Upper lobe of left lung (tissue), 6 donors: ENCODE results near the gene RUNX1. TPM values are rescaled to one million over a fixed set of nuclear protein-coding genes. Genes with fewer than 3 reads are reported as not detected.

ENCODE experiments used
- ATAC-seq, 2 donors: fragments of 200-7000 bp; cut with Tn5 transposase; one replicate each; pipeline ENCODE4 v1.9.1; 2022; ENCODE audit warnings: mild to moderate bottlenecking in 2 of 2, moderate library complexity in 2 of 2; ENCODE audit not compliant: low FRiP score in 2 of 2
- DNase-seq, 2 donors: peaks; one replicate each; pipeline ENCODE4 v3.0.0-alpha.2; 2019 to 2020
- H3K27ac ChIP-seq, 4 donors: fragments of 200-600 bp; sonication (generic); one replicate each; pipeline ENCODE4 v1.5.1; 2016 to 2019
- H3K27me3 ChIP-seq, 4 donors: fragments of 200-600 bp; sonication (generic); one replicate each; pipeline ENCODE4 v1.5.1; 2017 to 2019
- H3K36me3 ChIP-seq, 4 donors: fragments of 200-600 bp; sonication (generic); one replicate each; pipeline ENCODE4 v1.5.1; 2016 to 2019
- H3K4me1 ChIP-seq, 4 donors: fragments of 200-600 bp; sonication (generic); one replicate each; pipeline ENCODE4 v1.5.1; 2018 to 2019
- H3K4me3 ChIP-seq, 4 donors: fragments of 200-600 bp; sonication (generic); one replicate each; pipeline ENCODE4 v1.5.1; 2017 to 2019; ENCODE audit warnings: mild to moderate bottlenecking in 2 of 4, moderate library complexity in 1 of 4
- H3K9me3 ChIP-seq, 4 donors: fragments of 200-600 bp; sonication (generic); one replicate each; pipeline ENCODE4 v1.5.1; 2018 to 2019
- CTCF ChIP-seq, 6 experiments: fragments of 450-650 bp in 4 of 6; fragments of 200-600 bp in 2 of 6; sonication (generic) in 2 of 6; IDR thresholded peaks; one replicate each; pipeline ENCODE4 v1.5.1; 2016 to 2019; ENCODE audit warnings: antibody characterized with exemption in 6 of 6
- EP300 ChIP-seq, 4 donors: sonication (generic); formaldehyde crosslinking; IDR thresholded peaks; one replicate each; pipeline ENCODE4 v1.5.1; 2017; ENCODE audit warnings: antibody characterized with exemption in 4 of 4, control low read depth in 2 of 4
- POLR2A ChIP-seq, 4 donors: fragments of 450-650 bp; IDR thresholded peaks; one replicate each; pipeline ENCODE4 v1.5.1; 2016 to 2017; ENCODE audit warnings: antibody characterized with exemption in 4 of 4, mild to moderate bottlenecking in 2 of 4
- POLR2AphosphoS5 ChIP-seq, 2 donors: sonication (generic); formaldehyde crosslinking; IDR thresholded peaks; one replicate each; pipeline ENCODE4 v1.5.1; 2017; ENCODE audit warnings: antibody characterized with exemption in 2 of 2
- WGBS, 2 donors: methylation state at CpG; one replicate each; pipeline ENCODE4 v1.1.5; 2017 to 2018; 5-methylcytosine and 5-hydroxymethylcytosine counted together
- total RNA-seq, 6 donors: library from RNA; depleted of rRNA in 4 of 6; stranded (reverse); fragments of >200 nt in 4 of 6; gene quantifications; one replicate each; pipeline versions ENCODE4 v1.1.0 to v1.2.1, GENCODE V29; 2016 to 2021
- donor health status: DM: no; HTN: no; CAD: no; lungs with moderate emphysema.
- donor health status: DM: no; HTN: yes; CAD: no; lungs with severe emphysema.

The RUNX1 gene
- total RNA-seq, 6 donors from 2014 or later, result 62.2 to 252 (median 98.2) TPM

GRCh38 chr21:34983680-34984086 lies 65.4 kb downstream of the RUNX1 start:
- Histone ChIP-seq H3K27ac (peak overlapping the region; percentile 64 to 80 (median 65)), H3K9me3 (no peaks in the 10 kb centered on the region), H3K4me1 (peaks cover 16 to 26% (median 20%) of the 10 kb centered on the region in 4 donors), H3K27me3 (no peaks in the 10 kb centered on the region), H3K36me3 (no peaks in the 10 kb centered on the region), H3K4me3 (no peak overlapping the region)
- ATAC-seq (peak in 1 of 2 donors; percentile 22), DNase-seq (no peak)
- TF ChIP-seq POLR2AphosphoS5 (IDR thresholded peaks at IDR 0.05) (no peak), POLR2A (IDR thresholded peaks at IDR 0.05) (no peak), CTCF (IDR thresholded peaks at IDR 0.05) (no peak), EP300 (IDR thresholded peaks at IDR 0.05) (no peak)

GRCh38 chr21:34981791-34982190 lies 67.3 kb downstream of the RUNX1 start:
- Histone ChIP-seq H3K4me1 (peaks cover 16 to 24% (median 19%) of the 10 kb centered on the region in 4 donors), H3K36me3 (no peaks in the 10 kb centered on the region), H3K27ac (no peak overlapping the region), H3K9me3 (no peaks in the 10 kb centered on the region), H3K4me3 (no peak overlapping the region), H3K27me3 (no peaks in the 10 kb centered on the region)
- 93 to 96% methylated on average over 7 of the region's 7 CpGs for WGBS, 2 donors
- TF ChIP-seq POLR2AphosphoS5 (IDR thresholded peaks at IDR 0.05) (no peak), EP300 (IDR thresholded peaks at IDR 0.05) (no peak), POLR2A (IDR thresholded peaks at IDR 0.05) (no peak), CTCF (IDR thresholded peaks at IDR 0.05) (no peak)
- no peak for ATAC-seq
- no peak for DNase-seq

- TF ChIP-seq EP300 (IDR thresholded peaks at IDR 0.05) (no peak), CTCF (IDR thresholded peaks at IDR 0.05) (no peak), POLR2A (IDR thresholded peaks at IDR 0.05) (no peak), POLR2AphosphoS5 (IDR thresholded peaks at IDR 0.05) (no peak)
- Histone ChIP-seq H3K4me1 (peaks cover 16 to 24% (median 19%) of the 10 kb centered on the region in 4 donors), H3K4me3 (no peak overlapping the region), H3K9me3 (no peaks in the 10 kb centered on the region), H3K27me3 (no peaks in the 10 kb centered on the region), H3K27ac (no peak overlapping the region), H3K36me3 (no peaks in the 10 kb centered on the region)
- DNase-seq (no peak), ATAC-seq (peak in 1 of 2 donors; percentile 18)
- 85 to 90% methylated on average over 8 of the region's 8 CpGs for WGBS, 2 donors
Observed at GRCh38 chr21:34980423-34981115, 68.5 kb downstream of the RUNX1 start.

GRCh38 chr21:34979383-34979782 lies 69.7 kb downstream of the RUNX1 start:
- Histone ChIP-seq H3K27me3 (no peaks in the 10 kb centered on the region), H3K4me1 (peaks cover 9 to 18% (median 15%) of the 10 kb centered on the region in 4 donors), H3K27ac (no peak overlapping the region), H3K36me3 (no peaks in the 10 kb centered on the region), H3K9me3 (no peaks in the 10 kb centered on the region), H3K4me3 (no peak overlapping the region)
- WGBS, 2 donors, result 53 to 71% methylated on average over 4 of the region's 4 CpGs
- TF ChIP-seq POLR2AphosphoS5 (IDR thresholded peaks at IDR 0.05), result no peak
- no peak for TF ChIP-seq CTCF (IDR thresholded peaks at IDR 0.05)
- no peak for TF ChIP-seq EP300 (IDR thresholded peaks at IDR 0.05)
- no peak for TF ChIP-seq POLR2A (IDR thresholded peaks at IDR 0.05)
- ATAC-seq, result no peak
- DNase-seq, result no peak

- TF ChIP-seq POLR2AphosphoS5 (IDR thresholded peaks at IDR 0.05), result no peak
- no peak for TF ChIP-seq POLR2A (IDR thresholded peaks at IDR 0.05)
- TF ChIP-seq CTCF (IDR thresholded peaks at IDR 0.05), result no peak
- no peak for TF ChIP-seq EP300 (IDR thresholded peaks at IDR 0.05)
- ATAC-seq, result no peak
- no peaks in the 10 kb centered on the region for H3K36me3 ChIP-seq
- WGBS, 2 donors, result 96 to 97% methylated on average over 1 of the region's 1 CpG
- no peak overlapping the region for H3K4me3 ChIP-seq
- no peaks in the 10 kb centered on the region for H3K9me3 ChIP-seq
- DNase-seq, result no peak
- no peaks in the 10 kb centered on the region for H3K27me3 ChIP-seq
- no peak overlapping the region for H3K27ac ChIP-seq
- H3K4me1 ChIP-seq, result no peaks in the 10 kb centered on the region
Observed at GRCh38 chr21:34977333-34977732, 71.8 kb downstream of the RUNX1 start.
